TTC549 (cell line): ENCODE results near the gene AGPAT1.
"Not testable (repeated sequence)": the region's sequence is repeated elsewhere in the genome, so short reads cannot be mapped to it uniquely, and the experiment has no call there.

Experiments used
- FAIRE-seq: peaks from 2 replicates; lab custom pipeline; 2012; peaks lifted over from hg19 to GRCh38; lab: Jason Lieb, UNC

Gene AGPAT1, protein sequence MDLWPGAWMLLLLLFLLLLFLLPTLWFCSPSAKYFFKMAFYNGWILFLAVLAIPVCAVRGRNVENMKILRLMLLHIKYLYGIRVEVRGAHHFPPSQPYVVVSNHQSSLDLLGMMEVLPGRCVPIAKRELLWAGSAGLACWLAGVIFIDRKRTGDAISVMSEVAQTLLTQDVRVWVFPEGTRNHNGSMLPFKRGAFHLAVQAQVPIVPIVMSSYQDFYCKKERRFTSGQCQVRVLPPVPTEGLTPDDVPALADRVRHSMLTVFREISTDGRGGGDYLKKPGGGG

DNA sequence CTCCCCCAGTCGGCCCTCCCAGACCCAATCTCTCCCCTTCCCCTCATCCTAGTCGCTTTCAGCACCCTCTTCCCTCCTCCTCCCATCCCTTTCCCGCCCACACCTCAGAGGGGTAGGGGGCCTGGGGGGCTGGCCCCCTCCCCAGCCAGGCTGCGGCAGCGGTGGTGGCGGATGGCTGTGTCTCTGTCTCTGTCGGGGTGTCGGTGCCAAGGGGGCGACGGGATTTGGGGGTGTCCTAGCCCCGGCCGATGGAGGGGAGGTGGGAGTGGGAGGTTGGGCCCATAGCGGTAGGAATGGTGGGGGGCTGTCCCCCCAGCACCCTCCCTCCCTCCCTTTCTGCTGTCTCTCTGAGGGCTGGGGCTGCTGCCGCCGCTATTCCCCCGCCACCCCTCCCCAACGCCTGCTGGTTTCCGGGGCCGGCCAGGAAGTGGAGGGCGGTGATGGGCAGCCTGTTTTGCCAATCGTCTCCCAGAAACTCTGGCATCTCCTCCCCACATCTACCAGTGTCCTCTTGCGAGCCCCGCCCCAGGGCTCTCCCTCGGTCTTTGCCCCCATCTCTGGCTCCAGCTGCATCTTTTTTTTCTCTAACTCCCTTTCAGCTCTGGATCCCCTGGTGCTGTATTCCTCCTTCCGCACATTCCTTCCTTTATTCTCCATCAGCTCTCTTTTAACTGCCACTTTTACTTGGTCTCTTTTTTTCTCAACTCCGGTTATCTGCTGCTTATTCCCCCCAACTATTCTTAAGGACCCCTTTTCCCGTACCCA is at the start of gene AGPAT1:
Gene AGPAT1, minus strand, starts transcription at position 374 of the 765 bp plus-strand sequence. CDS start 4,588 bp downstream, outside the sequence.
- no peak for FAIRE-seq

GRCh38 chr6:32224696-32225095 is 48.8 kb upstream of the AGPAT1 start:
- FAIRE-seq, result no peak

- no peak for FAIRE-seq
Observed at GRCh38 chr6:32223258-32224235, 47.7 kb upstream of the AGPAT1 start, which contains the start of gene NOTCH4. Gene NOTCH4, minus strand, starts transcription at chr6:32224067. Its CDS starts 139 bp downstream, at chr6:32223928.

DNA sequence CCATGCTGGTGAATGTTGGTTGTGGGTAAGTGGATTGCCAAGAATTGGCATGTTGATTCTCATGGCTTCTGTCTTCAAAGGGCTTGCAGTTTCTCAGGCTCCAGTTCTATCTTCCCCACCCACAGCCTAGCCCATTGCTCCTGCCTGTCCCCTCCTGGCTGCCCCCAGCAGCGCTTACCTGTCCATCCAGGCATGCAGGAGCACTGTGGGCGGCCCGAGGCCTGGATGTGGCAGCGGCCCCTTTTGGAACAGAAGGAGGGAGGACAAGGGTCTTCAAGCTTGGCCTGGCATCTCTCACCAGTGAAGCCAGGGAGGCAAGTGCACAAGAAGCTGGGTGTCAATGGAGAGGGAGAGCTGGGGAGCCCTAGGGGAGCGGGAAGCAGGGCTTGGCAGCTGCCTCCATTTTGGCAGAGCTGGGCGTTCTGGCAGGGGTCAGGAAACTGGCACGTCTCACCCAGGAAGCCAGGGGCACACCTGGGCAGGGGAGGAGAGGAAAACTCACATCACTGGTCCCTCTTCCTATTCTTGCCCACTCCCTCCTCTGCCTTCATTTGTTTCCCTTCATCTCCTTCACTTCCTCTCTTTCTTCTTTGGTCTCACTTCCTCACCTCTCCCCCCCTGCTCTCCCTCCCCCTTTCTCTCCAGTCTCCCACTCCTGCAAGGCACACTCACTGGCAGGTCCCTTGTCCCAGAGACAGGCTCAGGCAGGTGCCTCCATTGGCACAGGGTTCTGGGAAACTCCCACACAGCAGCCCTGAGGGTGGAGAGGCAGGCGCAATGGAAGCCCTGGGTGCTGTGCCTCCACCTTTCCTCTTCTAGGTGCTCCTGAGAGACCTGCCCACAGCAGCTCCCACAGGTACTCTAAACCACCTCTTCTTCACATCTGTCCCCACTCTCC is 46.7 kb upstream of the AGPAT1 start:
- FAIRE-seq, result no peak

DNA sequence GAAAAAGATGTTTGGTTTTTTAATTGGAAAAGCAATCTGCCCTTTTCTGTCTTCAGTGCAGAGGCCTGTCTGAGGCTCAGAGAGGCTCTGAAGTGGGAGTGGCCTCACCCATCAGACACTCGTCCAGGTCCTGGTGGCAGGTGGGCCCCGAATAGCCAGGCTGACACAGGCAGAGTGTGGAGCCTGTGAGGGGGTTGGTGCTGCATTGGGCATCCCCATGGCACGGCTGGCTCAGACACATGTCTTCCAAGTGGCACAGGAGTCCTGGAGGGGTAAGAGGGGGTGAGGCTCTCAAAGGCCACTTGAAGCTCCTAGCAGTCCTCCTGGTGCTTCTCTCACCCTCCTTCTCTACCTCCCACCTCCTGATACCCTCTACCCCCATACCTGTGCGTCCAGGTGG is 44.1 kb upstream of the AGPAT1 start:
- FAIRE-seq, result no peak

GRCh38 chr6:32218167-32218566 is 42.3 kb upstream of the AGPAT1 start:
- no peak for FAIRE-seq

DNA sequence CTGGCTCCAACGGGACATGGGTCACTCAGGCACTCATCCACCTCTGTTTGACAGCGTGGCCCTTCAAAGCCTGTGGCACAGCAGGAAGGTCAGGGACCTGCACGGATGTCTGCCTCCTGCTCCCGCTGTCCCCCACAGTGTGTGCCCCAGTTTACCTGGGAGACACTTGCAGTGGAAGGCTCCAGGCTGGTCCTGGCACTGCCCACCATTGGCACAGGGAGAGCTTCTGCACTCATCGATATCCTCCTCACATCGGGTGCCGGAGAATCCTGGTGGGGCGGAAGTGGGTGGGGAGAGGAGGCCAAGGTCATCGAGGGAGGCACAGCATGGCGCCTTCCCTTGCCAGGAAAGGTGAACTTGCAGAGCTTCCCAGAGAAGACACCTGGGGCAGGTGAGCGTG is 41.1 kb upstream of the AGPAT1 start:
- no peak for FAIRE-seq

GRCh38 chr6:32216285-32216684 is 40.4 kb upstream of the AGPAT1 start:
- FAIRE-seq, result no peak

- no peak for FAIRE-seq
Observed at GRCh38 chr6:32215617-32216016, 39.7 kb upstream of the AGPAT1 start.

DNA sequence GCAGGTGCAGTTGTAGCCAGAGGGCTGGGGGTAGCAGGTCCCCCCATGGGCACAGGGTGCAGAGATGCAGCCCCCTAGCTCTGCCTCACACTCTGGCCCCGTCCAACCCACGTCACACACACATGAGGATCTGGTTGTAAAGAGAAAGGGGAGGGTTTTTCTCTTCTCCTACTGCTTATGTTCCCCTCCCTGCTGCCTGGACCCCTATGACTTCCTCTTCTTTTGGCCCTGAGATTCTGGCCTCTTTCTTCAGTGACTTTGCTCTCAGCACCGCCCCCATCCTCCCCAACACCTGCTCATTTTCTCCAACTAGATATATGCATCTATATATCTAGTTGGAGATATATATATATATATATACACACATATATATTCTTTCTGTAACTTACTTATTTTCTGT is 38.2 kb upstream of the AGPAT1 start:
- FAIRE-seq, result no peak

DNA sequence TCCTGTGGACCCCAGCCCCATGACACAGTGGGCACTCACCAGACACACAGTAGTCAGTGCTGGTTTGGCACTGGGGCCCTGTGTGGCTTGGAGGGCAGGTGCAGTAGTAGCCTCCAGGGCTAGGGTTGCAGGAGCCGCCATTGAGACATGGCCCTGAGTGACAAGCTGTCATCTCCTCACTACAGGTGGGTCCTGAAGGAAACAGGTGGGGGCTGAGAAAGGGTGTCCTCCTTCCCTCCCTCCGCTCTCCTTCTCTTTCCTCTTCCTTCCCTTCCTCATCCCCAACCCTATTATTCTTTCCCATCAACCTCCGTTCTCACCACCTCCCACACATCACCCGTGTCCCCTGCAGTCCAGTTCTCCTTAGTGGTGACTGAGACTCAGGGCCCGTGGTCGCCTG is 37.8 kb upstream of the AGPAT1 start:
- no peak for FAIRE-seq

- no peak for FAIRE-seq
Observed at GRCh38 chr6:32212076-32212760, 36.3 kb upstream of the AGPAT1 start.

DNA sequence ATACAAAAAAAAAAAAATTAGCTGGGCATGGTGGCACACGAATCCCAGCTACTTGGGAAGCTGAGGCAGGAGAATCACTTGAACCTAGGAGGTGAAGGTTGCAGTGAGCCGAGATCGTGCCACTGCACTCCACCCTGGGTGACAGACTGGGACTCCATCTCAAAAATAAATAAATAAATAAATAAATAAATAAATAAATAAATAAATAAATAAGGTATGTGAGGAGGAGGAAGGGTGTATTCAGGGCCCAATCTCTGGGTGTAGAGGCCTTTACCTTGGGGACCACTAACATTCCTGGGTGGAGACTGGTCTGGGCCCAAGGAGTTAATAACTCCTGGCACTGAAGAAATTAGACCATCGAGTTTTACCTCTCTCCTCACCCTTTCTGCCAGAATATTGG is 35.5 kb upstream of the AGPAT1 start:
- not testable (repeated sequence) for FAIRE-seq

DNA sequence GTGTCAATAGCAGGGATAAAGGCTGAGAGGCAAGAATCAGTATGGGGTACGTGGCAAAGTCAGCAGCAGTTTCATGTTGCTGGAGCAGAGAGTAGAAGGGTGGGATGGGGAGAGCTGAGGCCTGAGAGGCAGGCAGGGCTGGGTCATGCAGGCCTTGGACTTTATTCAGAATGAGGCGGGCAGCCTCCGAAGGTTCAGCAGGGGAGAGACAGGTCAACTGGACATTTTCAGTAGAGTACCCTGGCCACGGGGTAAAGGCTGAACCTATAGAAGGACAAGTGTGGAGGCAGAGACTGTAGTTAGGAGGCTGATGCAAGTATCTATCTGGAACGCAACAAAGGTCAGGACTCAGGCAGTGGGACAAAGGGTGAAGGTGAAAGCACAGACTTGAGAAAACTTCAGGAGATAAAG is 34.3 kb upstream of the AGPAT1 start:
- FAIRE-seq, result no peak

GRCh38 chr6:32208996-32209395 is 33.1 kb upstream of the AGPAT1 start:
- FAIRE-seq, result no peak

- FAIRE-seq, result no peak
Observed at GRCh38 chr6:32204268-32204715, 28.4 kb upstream of the AGPAT1 start.

- FAIRE-seq, result no peak
Observed at GRCh38 chr6:32203426-32204267, 27.8 kb upstream of the AGPAT1 start.

DNA sequence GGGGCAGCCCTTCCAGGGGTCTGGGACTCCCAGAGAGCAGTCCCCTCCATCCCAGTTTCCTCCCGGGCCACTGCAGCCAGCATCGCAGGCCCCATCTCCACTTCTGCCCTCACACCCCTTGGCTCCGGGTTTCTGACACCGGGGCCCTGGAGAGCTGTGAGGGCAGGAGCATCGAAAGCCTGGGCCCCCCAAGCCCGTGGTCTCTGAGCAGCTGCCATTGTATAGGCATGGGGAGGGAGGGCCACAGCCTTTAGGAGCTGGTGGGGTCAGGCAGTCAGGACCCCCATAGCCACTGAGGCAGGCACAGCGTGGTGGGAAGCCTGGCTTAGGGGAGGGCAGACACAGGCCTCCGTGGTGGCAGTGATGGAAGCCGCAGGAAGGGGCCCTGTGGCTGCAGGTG is 26.3 kb upstream of the AGPAT1 start:
- no peak for FAIRE-seq

- FAIRE-seq, result no peak
Observed at GRCh38 chr6:32200711-32201475, 25.0 kb upstream of the AGPAT1 start.
